ENCODE results near the gene SPATA31A5. TPM values are rescaled to one million over a fixed set of nuclear protein-coding genes. Genes with fewer than 3 reads are reported as not detected.
"Not testable (repeated sequence)": the region's sequence is repeated elsewhere in the genome, so short reads cannot be mapped to it uniquely, and the experiment has no call there.

Gene SPATA31A5
- total RNA-seq: not detected
- polyA plus RNA-seq: not detected
- long read RNA-seq, donor 1: 0 reads
- long read RNA-seq, donor 2: 0 reads
- long read RNA-seq, donor 3: 0 reads
- long read RNA-seq, donor 4: 0 reads
- long read RNA-seq, donor 5: 0 reads

DNA sequence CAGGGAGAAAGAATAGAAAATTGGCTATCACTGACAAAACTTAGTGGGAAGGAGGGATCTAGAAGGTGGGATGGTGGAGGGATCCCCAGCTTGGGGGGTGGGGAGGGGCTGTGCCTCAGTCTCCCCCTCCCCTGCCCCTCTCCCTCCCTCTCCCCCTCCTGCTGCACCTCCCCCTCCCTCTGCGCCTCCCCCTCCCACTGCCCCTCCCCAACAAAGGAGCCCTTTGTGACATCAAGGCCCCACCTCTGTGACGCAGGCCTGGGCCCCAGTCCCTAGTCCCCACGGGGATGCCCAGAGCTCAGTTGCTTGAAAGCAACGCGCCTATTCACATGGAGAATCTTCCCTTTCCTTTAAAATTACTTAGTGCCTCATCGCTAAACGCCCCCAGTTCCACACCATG is at the start of gene SPATA31A5:
TSS of gene SPATA31A5 (plus strand) at position 301 of the 400 bp plus-strand sequence. CDS start at position 330, 29 bp downstream.
- H3K9ac ChIP-seq (ENCODE audit: insufficient read depth in 1 of 2, low read length in 2 of 2); ATAC-seq (ENCODE audit: insufficient read depth, low FRiP score); H3K9me3 ChIP-seq (ENCODE audit: control insufficient read depth in 4 of 4, insufficient read depth in 3 of 4, low read length in 3 of 4); DNase-seq; H3K4me3 ChIP-seq; H3K36me3 ChIP-seq (ENCODE audit: control insufficient read depth in 4 of 4, insufficient read depth in 4 of 4, low read length in 4 of 4); H3K27me3 ChIP-seq (ENCODE audit: control insufficient read depth in 3 of 3, insufficient read depth in 3 of 3, low read length in 2 of 3); H3K4me1 ChIP-seq (ENCODE audit: control insufficient read depth in 5 of 5, insufficient read depth in 5 of 5, low read length in 5 of 5); H3K27ac ChIP-seq (ENCODE audit: low read depth in 1 of 2, low read length in 1 of 2): not testable (repeated sequence)
- WGBS, 2 donors: no CpG with 5 or more reads among the region's 7 CpGs

DNA sequence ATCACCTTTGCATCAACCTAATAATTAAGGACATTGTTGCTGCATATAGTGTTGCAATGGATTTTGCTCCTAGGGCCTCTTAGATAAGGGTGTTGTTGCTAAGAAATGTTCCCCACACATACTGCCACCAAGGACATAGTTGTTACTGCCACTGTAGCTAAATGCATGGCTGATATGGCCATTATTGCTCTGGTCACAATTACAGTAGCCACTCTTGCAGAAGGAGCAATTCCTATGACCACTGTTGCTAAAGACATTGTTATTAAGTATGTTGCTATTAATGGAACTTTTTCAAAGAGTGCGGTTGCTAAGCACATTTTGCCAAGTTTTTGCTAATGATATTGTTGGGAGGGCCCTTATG is 48.8 kb downstream of the SPATA31A5 start:
- H3K9ac ChIP-seq (ENCODE audit: insufficient read depth in 1 of 2, low read length in 2 of 2); DNase-seq; H3K9me3 ChIP-seq (ENCODE audit: control insufficient read depth in 4 of 4, insufficient read depth in 3 of 4, low read length in 3 of 4); H3K4me3 ChIP-seq; H3K36me3 ChIP-seq (ENCODE audit: control insufficient read depth in 4 of 4, insufficient read depth in 4 of 4, low read length in 4 of 4); H3K27me3 ChIP-seq (ENCODE audit: control insufficient read depth in 3 of 3, insufficient read depth in 3 of 3, low read length in 2 of 3); H3K27ac ChIP-seq (ENCODE audit: low read depth in 1 of 2, low read length in 1 of 2); ATAC-seq (ENCODE audit: insufficient read depth, low FRiP score); H3K4me1 ChIP-seq (ENCODE audit: control insufficient read depth in 5 of 5, insufficient read depth in 5 of 5, low read length in 5 of 5): not testable (repeated sequence)
- no CpG with 5 or more reads among the region's 1 CpG for WGBS, 2 donors

- not testable (repeated sequence) for ATAC-seq (ENCODE audit: insufficient read depth, low FRiP score); H3K36me3 ChIP-seq (ENCODE audit: control insufficient read depth in 4 of 4, insufficient read depth in 4 of 4, low read length in 4 of 4); DNase-seq
These were observed 52.2 kb downstream of the SPATA31A5 start for GRCh38 chr9:60966382-60966781.

More at GRCh38 chr9:60966382-60966781, 52.2 kb downstream of the SPATA31A5 start:
- H3K4me3 ChIP-seq; H3K27ac ChIP-seq (ENCODE audit: low read depth in 1 of 2, low read length in 1 of 2); H3K27me3 ChIP-seq (ENCODE audit: control insufficient read depth in 3 of 3, insufficient read depth in 3 of 3, low read length in 2 of 3); H3K9me3 ChIP-seq (ENCODE audit: control insufficient read depth in 4 of 4, insufficient read depth in 3 of 4, low read length in 3 of 4); H3K9ac ChIP-seq (ENCODE audit: insufficient read depth in 1 of 2, low read length in 2 of 2); H3K4me1 ChIP-seq (ENCODE audit: control insufficient read depth in 5 of 5, insufficient read depth in 5 of 5, low read length in 5 of 5): not testable (repeated sequence)

Small RNA genes lying within 50 kb of the gene (small RNA-seq; reads per million reads assigned to genes)
- gene AL590491.3 (ENCODE audit: low replicate concordance): not detected

Measured in lung (tissue), 15 donors.